Hepatocyte (in vitro differentiated cells): ENCODE results near the gene GSG1. TPM values are rescaled to one million over a fixed set of nuclear protein-coding genes. Genes with fewer than 3 reads are reported as not detected.
"Not testable (repeated sequence)": the region's sequence is repeated elsewhere in the genome, so short reads cannot be mapped to it uniquely, and the experiment has no call there.

Experiments
- DNase-seq: peaks from one replicate; pipeline ENCODE4 v3.0.0-alpha.2; 2016; ENCODE audit warnings: low spot score
- H2AFZ ChIP-seq: fragments of 200-600 bp; sonication (generic); 2 replicates; pipeline ENCODE4 v1.6.0; 2016; ENCODE audit warnings: antibody characterized with exemption, mild to moderate bottlenecking
- H3K27ac ChIP-seq: fragments of 200-600 bp; sonication (generic); 2 replicates; pipeline ENCODE4 v1.5.1; 2016; ENCODE audit warnings: mild to moderate bottlenecking
- H3K27me3 ChIP-seq: fragments of 200-600 bp; sonication (generic); 2 replicates; pipeline ENCODE4 v1.6.1; 2016
- H3K36me3 ChIP-seq: fragments of 200-600 bp; sonication (generic); replicated peaks from 2 replicates; pipeline ENCODE4 v1.5.1; 2016; ENCODE audit warnings: low read depth; ENCODE audit not compliant: insufficient read depth
- H3K4me1 ChIP-seq: fragments of 200-600 bp; sonication (generic); 2 replicates; pipeline ENCODE4 v1.5.1; 2016; ENCODE audit warnings: mild to moderate bottlenecking, moderate library complexity; ENCODE audit not compliant: insufficient read depth
- H3K4me2 ChIP-seq: fragments of 200-600 bp; sonication (generic); 2 replicates; pipeline ENCODE4 v1.6.0; 2016
- H3K4me3 ChIP-seq: fragments of 200-600 bp; sonication (generic); 2 replicates; pipeline ENCODE4 v1.5.1; 2016; ENCODE audit warnings: mild to moderate bottlenecking
- H3K79me2 ChIP-seq: fragments of 200-600 bp; sonication (generic); 2 replicates; pipeline ENCODE4 v1.6.0; 2017; ENCODE audit warnings: mild to moderate bottlenecking
- H3K9me2 ChIP-seq: fragments of 200-600 bp; sonication (generic); replicated peaks from 2 replicates; pipeline ENCODE4 v1.6.0; 2017; ENCODE audit warnings: mild to moderate bottlenecking; ENCODE audit not compliant: insufficient read depth
- H3K9me3 ChIP-seq: fragments of 200-600 bp; sonication (generic); 2 replicates; pipeline ENCODE4 v1.5.1; 2016; ENCODE audit warnings: low read depth, mild to moderate bottlenecking
- H4K20me1 ChIP-seq: fragments of 200-600 bp; sonication (generic); 2 replicates; pipeline ENCODE4 v1.6.0; 2016; ENCODE audit warnings: mild to moderate bottlenecking; ENCODE audit not compliant: insufficient read depth, poor library complexity, severe bottlenecking
- CTCF ChIP-seq: fragments of 200-600 bp; sonication (generic); IDR thresholded peaks from 2 replicates; pipeline ENCODE4 v1.5.1; 2016; ENCODE audit warnings: antibody characterized with exemption, mild to moderate bottlenecking; ENCODE audit not compliant: poor library complexity
- EZH2 ChIP-seq: fragments of 200-600 bp; sonication (generic); IDR thresholded peaks from 2 replicates; pipeline ENCODE4 v1.6.1; 2016; ENCODE audit warnings: antibody characterized with exemption, mild to moderate bottlenecking, borderline replicate concordance
- EZH2phosphoT487 ChIP-seq: fragments of 200-600 bp; sonication (generic); IDR thresholded peaks from one replicate; pipeline ENCODE4 v1.6.1; 2018; ENCODE audit warnings: antibody characterized with exemption, mild to moderate bottlenecking, low read depth, moderate library complexity; ENCODE audit not compliant: unreplicated experiment, severe bottlenecking
- WGBS: methylation state at CpG from one replicate; pipeline ENCODE4 v1.1.6; 2016; ENCODE audit warnings: low lambda C conversion rate; ENCODE audit errors: missing lambda C conversion rate; 5-methylcytosine and 5-hydroxymethylcytosine counted together
- polyA plus RNA-seq: library from polyadenylated mRNA; unstranded; fragments of >200 nt; fragmentation: Nextera tagmentation; extraction: Ambion mirVana; gene quantifications from 2 replicates; pipeline ENCODE4 v1.2.1, GENCODE V29; 2016
- total RNA-seq: library from RNA; depleted of rRNA; stranded (reverse); fragments of >200 nt; gene quantifications from 2 replicates; pipeline ENCODE4 v1.2.3, GENCODE V29; 2014

Gene GSG1
- total and polyA plus RNA-seq, 2 experiments from 2014 or later, result 0.37 TPM; not detected in 1

- Histone ChIP-seq H2AFZ (no peak overlapping the region), H3K27me3 (no peaks in the 10 kb centered on the region)
- WGBS, result 90% methylated on average over 3 of the region's 3 CpGs
Observed at GRCh38 chr12:13036881-13037280, 66.6 kb downstream of the GSG1 start.

GRCh38 chr12:13035335-13035734 lies 68.1 kb downstream of the GSG1 start:
- not testable (repeated sequence) for H3K4me2 ChIP-seq, H3K79me2 ChIP-seq, DNase-seq, H3K36me3 ChIP-seq, H3K4me3 ChIP-seq, H3K27ac ChIP-seq, H3K9me2 ChIP-seq, H3K9me3 ChIP-seq, H4K20me1 ChIP-seq, H2AFZ ChIP-seq, H3K27me3 ChIP-seq
- WGBS, result 95% methylated on average over 5 of the region's 5 CpGs
- peaks cover 11% of the 10 kb centered on the region for H3K4me1 ChIP-seq

More at GRCh38 chr12:13036881-13037280, 66.6 kb downstream of the GSG1 start:
- H3K36me3 ChIP-seq, result no peaks in the 10 kb centered on the region
- no peak overlapping the region for H3K4me3 ChIP-seq
- H3K27ac ChIP-seq, result no peak overlapping the region
- H4K20me1 ChIP-seq, result no peaks in the 10 kb centered on the region
- DNase-seq, result no peak
- H3K4me1 ChIP-seq, result peaks cover 16% of the 10 kb centered on the region
- H3K79me2 ChIP-seq, result no peaks in the 10 kb centered on the region
- no peaks in the 10 kb centered on the region for H3K9me2 ChIP-seq
- TF ChIP-seq EZH2phosphoT487, result no peak
- no peak for TF ChIP-seq EZH2
- no peak for TF ChIP-seq CTCF
- no peak overlapping the region for H3K4me2 ChIP-seq
- no peaks in the 10 kb centered on the region for H3K9me3 ChIP-seq

Other genes with a start within 250 kb of the GSG1 start
- gene GPRC5A, start 212.1 kb downstream of the GSG1 start, total RNA-seq, result 49.8 and 60.2 TPM in 2 replicates
- gene GPRC5A, start 212.1 kb downstream of the GSG1 start, polyA plus RNA-seq, result 80.4 and 97.0 TPM in 2 replicates
- not detected in 2 replicates for gene GPRC5D, start 151.5 kb downstream of the GSG1 start, total RNA-seq
- not detected in 2 replicates for gene GPRC5D, start 151.5 kb downstream of the GSG1 start, polyA plus RNA-seq
- 30.1 and 35.6 TPM in 2 replicates for gene HEBP1, start 103.4 kb downstream of the GSG1 start, total RNA-seq
- 79.7 and 89.5 TPM in 2 replicates for gene HEBP1, start 103.4 kb downstream of the GSG1 start, polyA plus RNA-seq
- gene FAM234B, start 59.3 kb downstream of the GSG1 start, total RNA-seq, result 4.0 and 4.1 TPM in 2 replicates
- gene FAM234B, start 59.3 kb downstream of the GSG1 start, polyA plus RNA-seq, result 0.66 and 0.85 TPM in 2 replicates
- 39.9 and 67.3 TPM in 2 replicates for gene EMP1, start 93.1 kb upstream of the GSG1 start, total RNA-seq
- gene EMP1, start 93.1 kb upstream of the GSG1 start, polyA plus RNA-seq, result 51.1 and 52.6 TPM in 2 replicates